Osteoblast (primary cell): ENCODE results near the gene CPT1C. TPM values are rescaled to one million over a fixed set of nuclear protein-coding genes. Genes with fewer than 3 reads are reported as not detected.

ENCODE experiments used
- DNase-seq: peaks from one replicate; pipeline ENCODE4 v3.0.0; 2011; ENCODE audit warnings: low spot score, mixed read lengths; ENCODE audit not compliant: insufficient read length; ENCODE audit errors: missing footprints
- H2AFZ ChIP-seq: 2 replicates; pipeline ENCODE4 v1.6.0; 2011; ENCODE audit warnings: mild to moderate bottlenecking, low read length
- H3K27ac ChIP-seq: 2 replicates; pipeline ENCODE4 v1.5.1; 2011; ENCODE audit warnings: mild to moderate bottlenecking, low read depth, low read length, moderate library complexity
- H3K27me3 ChIP-seq: 2 replicates; pipeline ENCODE4 v1.6.0; 2012; ENCODE audit warnings: mild to moderate bottlenecking, control low read depth, inconsistent platforms, low read length, moderate library complexity; ENCODE audit not compliant: insufficient read depth
- H3K36me3 ChIP-seq: 2 replicates; pipeline ENCODE4 v1.5.1; 2011; ENCODE audit warnings: mild to moderate bottlenecking, low read length, control low read depth, moderate library complexity; ENCODE audit not compliant: insufficient read depth
- H3K4me1 ChIP-seq: 2 replicates; pipeline ENCODE4 v1.5.1; 2011; ENCODE audit warnings: mild to moderate bottlenecking, low read length, control low read depth, moderate library complexity; ENCODE audit not compliant: insufficient read depth
- H3K4me2 ChIP-seq: 2 replicates; pipeline ENCODE4 v1.6.0; 2011; ENCODE audit warnings: mild to moderate bottlenecking, low read length; ENCODE audit not compliant: insufficient read depth
- H3K4me3 ChIP-seq: fragments of 200-600 bp; sonication (generic); 3 replicates; pipeline ENCODE4 v1.5.1; 2012; ENCODE audit warnings: mild to moderate bottlenecking, low read length, inconsistent platforms; ENCODE audit not compliant: insufficient read depth
- H3K79me2 ChIP-seq: 2 replicates; pipeline ENCODE4 v1.6.0; 2012; ENCODE audit warnings: mild to moderate bottlenecking, low read length, control low read depth, inconsistent platforms; ENCODE audit not compliant: insufficient read depth
- H3K9me3 ChIP-seq: 2 replicates; pipeline ENCODE4 v1.5.1; 2011; ENCODE audit warnings: low read depth, low read length, control low read depth
- H4K20me1 ChIP-seq: 2 replicates; pipeline ENCODE4 v1.6.0; 2012; ENCODE audit warnings: mild to moderate bottlenecking, low read length, control low read depth; ENCODE audit not compliant: insufficient read depth
- total RNA-seq: library from RNA; depleted of rRNA; stranded (reverse); fragments of >200 nt; gene quantifications from 2 replicates; pipeline ENCODE4 v1.2.3, GENCODE V29; 2012
- TF ChIP-seq, protein P1 (sequence below): IDR thresholded peaks from 2 replicates; pipeline ENCODE4 v1.5.1; 2011; ENCODE audit warnings: mild to moderate bottlenecking, low read depth, low read length, moderate library complexity; ENCODE audit errors: extremely low read depth

CPT1C gene
- total RNA-seq, 1 donor, result 17.0 TPM

DNA sequence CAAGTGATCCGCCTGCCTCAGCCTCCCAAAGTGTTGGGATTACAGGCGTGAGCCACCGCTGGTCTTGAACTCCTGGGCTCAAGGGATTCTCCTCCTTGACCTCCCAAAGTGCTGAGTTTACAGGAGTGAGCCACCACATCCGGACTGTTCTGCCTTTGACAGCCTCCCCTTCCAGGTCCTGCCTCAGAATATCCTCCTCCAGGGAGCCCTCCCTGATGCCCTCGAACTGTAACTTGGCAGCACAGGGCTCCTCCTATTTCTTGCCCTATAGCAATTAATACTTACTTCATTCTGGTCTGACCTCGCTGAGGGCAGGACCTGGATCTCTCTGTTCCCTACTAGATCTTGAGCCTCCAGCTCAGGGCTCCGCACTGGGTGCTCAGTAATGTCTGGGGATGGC is 5.9 kb downstream of the CPT1C start:
- Histone ChIP-seq H3K36me3 (no peaks in the 10 kb centered on the region), H3K27ac (no peak overlapping the region), H3K27me3 (no peaks in the 10 kb centered on the region), H3K4me3 (no peak overlapping the region), H3K4me1 (no peaks in the 10 kb centered on the region), H3K4me2 (no peak overlapping the region), H3K79me2 (no peaks in the 10 kb centered on the region), H2AFZ (no peak overlapping the region), H4K20me1 (no peaks in the 10 kb centered on the region), H3K9me3 (no peaks in the 10 kb centered on the region)
- no peak for DNase-seq
- TF ChIP-seq, protein P1, sequence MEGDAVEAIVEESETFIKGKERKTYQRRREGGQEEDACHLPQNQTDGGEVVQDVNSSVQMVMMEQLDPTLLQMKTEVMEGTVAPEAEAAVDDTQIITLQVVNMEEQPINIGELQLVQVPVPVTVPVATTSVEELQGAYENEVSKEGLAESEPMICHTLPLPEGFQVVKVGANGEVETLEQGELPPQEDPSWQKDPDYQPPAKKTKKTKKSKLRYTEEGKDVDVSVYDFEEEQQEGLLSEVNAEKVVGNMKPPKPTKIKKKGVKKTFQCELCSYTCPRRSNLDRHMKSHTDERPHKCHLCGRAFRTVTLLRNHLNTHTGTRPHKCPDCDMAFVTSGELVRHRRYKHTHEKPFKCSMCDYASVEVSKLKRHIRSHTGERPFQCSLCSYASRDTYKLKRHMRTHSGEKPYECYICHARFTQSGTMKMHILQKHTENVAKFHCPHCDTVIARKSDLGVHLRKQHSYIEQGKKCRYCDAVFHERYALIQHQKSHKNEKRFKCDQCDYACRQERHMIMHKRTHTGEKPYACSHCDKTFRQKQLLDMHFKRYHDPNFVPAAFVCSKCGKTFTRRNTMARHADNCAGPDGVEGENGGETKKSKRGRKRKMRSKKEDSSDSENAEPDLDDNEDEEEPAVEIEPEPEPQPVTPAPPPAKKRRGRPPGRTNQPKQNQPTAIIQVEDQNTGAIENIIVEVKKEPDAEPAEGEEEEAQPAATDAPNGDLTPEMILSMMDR, result no peak

DNA sequence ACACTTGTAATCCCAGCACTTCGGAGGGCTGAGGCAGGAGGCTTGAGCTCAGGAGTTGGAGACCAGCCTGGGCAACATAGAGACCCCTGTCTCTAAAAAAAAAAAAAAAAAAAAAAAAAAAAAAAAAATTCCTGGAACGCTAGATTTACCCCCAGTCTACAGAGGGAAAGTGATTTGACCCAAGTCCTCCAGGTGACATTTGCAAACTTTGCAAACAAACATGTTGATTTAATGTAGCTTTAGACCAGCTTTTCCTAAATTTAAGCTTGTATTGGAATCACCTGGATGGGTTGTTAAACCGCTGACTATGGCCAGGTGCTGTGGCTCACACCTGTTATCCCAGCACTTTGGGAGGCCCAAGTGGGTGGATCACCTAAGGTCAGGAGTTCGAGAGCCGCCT is 8.4 kb downstream of the CPT1C start:
- H4K20me1 ChIP-seq, result no peaks in the 10 kb centered on the region
- no peaks in the 10 kb centered on the region for H3K27me3 ChIP-seq
- H3K4me3 ChIP-seq, result no peak overlapping the region
- no peaks in the 10 kb centered on the region for H3K9me3 ChIP-seq
- H2AFZ ChIP-seq, result no peak overlapping the region
- peak; percentile 17 for DNase-seq
- H3K79me2 ChIP-seq, result no peaks in the 10 kb centered on the region
- TF ChIP-seq, protein P1, result no peak
- H3K27ac ChIP-seq, result no peak overlapping the region
- H3K36me3 ChIP-seq, result no peaks in the 10 kb centered on the region
- no peak overlapping the region for H3K4me2 ChIP-seq
- no peaks in the 10 kb centered on the region for H3K4me1 ChIP-seq

DNA sequence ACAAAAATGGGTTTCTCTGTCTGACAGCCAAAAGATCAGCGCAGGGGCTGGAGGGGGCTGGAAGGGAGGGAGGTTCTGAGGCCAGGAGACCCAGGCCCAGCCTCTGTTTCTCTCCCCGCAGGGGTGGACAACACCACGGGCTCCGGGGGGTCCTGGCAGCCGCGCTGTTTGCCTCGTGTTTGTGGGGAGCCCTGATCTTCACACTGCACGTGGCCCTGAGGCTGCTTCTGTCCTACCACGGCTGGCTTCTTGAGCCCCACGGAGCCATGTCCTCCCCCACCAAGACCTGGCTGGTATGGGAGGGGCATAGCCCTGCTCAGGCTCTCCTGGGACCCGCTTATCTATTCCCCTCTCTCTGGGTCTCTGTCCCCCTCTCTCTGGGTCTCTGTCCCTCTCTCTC is 9.6 kb downstream of the CPT1C start:
- Histone ChIP-seq H3K27me3 (no peaks in the 10 kb centered on the region), H3K4me1 (no peaks in the 10 kb centered on the region), H4K20me1 (no peaks in the 10 kb centered on the region), H3K36me3 (no peaks in the 10 kb centered on the region), H2AFZ (no peak overlapping the region), H3K4me2 (no peak overlapping the region), H3K4me3 (no peak overlapping the region), H3K9me3 (no peaks in the 10 kb centered on the region), H3K27ac (no peak overlapping the region), H3K79me2 (no peaks in the 10 kb centered on the region)
- TF ChIP-seq, protein P1, result no peak
- peak; percentile 60 for DNase-seq

DNA sequence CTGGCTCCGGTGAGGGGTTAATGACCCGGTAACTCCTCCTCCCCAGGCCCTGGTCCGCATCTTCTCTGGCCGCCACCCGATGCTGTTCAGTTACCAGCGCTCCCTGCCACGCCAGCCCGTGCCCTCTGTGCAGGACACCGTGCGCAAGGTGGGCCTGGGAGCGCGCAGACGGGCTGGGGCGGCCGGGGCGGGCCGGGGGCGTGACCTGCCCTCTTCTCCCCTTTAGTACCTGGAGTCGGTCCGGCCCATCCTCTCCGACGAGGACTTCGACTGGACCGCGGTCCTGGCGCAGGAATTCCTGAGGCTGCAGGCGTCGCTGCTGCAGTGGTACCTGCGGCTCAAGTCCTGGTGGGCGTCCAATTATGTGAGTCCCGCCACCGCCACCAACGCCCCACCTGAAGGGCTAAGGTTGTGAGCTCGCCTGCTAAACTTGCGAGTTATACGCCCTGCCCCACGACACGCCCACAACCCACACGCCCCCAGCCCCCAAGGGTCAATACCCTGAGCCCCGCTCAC is 10.4 kb downstream of the CPT1C start:
- Histone ChIP-seq H3K79me2 (no peaks in the 10 kb centered on the region), H3K4me1 (no peaks in the 10 kb centered on the region), H3K27me3 (no peaks in the 10 kb centered on the region), H4K20me1 (no peaks in the 10 kb centered on the region), H3K4me2 (no peak overlapping the region), H3K27ac (no peak overlapping the region), H3K4me3 (no peak overlapping the region), H2AFZ (no peak overlapping the region), H3K36me3 (no peaks in the 10 kb centered on the region), H3K9me3 (no peaks in the 10 kb centered on the region)
- peak; percentile 47 for DNase-seq
- TF ChIP-seq, protein P1, result no peak
